GM18907 (cell line): Measurements from ENCODE around the gene RAX.
"Not testable (repeated sequence)": the region's sequence is repeated elsewhere in the genome, so short reads cannot be mapped to it uniquely, and the experiment has no call there.

Experiments used
- ATAC-seq: cut with Tn5 transposase; IDR thresholded peaks from one replicate; pipeline ENCODE4 v1.9.1; 2021; ENCODE audit warnings: mild to moderate bottlenecking, moderate library complexity; ENCODE audit not compliant: unreplicated experiment

Gene RAX

DNA sequence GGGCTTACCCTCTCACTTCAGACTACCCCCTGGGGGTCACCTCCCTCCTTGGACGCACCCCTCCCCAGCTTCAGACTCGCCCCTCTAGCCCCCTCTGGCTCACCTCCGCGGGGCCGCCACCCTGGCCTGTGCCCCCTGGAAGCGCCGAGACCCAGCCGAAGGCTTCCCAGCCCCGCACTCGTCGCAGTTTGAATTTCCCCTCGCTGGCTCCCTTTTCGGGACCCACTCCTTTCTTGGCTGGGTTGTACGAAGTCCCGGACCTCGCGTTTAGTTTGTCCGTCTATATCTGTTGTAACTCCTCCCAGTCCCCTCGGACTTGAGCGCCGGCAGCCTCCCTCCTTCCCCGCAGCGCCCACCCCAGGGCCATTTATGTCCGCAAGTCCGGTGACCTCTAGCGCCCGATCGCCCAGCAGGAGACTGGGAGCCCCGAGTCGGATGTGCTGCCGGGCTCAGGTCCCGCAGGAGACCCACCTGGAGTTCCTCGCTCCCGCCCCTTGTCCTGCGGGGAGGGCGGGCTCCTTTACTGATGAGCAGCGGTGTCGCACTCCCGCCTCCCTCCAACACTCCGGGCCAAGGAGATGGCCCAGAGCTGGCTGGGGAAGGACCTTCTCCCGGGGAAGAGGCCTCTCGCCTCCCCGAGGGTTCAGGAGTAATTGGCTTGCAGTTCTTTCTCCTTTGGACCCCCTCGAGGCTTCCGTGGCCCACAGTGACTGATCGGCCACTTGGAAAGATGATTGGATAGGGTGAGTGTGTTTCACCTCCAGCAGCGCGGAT lies 692 bp upstream of the RAX start:
- no peak for ATAC-seq

DNA sequence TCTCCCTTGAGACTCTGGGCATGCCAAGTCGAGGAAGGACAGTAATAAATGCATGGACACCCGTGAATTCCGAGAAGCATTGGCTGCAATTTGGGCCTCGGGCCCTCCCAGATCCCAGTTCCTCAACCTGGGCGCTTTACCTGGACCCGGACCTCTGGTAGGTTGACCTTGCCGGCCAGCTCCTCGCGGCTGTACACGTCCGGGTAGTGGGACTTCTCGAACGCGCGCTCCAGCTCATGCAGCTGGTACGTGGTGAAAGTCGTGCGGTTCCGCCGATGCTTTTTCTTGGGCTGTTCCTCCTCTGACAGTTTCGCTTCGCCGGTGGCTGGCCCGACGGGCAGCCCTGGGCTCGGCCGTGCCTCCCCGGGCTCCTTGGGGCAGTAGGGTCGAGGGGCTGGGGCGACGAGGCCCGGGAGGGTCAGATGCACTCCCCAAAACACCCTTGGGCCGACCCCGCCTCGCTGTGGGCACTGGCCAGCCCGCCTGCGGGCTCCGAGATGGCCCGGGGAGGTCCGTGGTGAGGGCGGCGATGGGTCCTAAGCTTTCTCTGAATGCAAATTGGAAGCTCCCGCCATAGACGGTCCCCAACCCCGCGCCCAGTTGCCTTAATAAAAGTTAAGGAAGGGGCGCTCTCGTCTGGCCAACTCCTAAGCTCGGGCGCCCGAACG lies 899 bp downstream of the RAX start:
- ATAC-seq: peak; percentile 13

DNA sequence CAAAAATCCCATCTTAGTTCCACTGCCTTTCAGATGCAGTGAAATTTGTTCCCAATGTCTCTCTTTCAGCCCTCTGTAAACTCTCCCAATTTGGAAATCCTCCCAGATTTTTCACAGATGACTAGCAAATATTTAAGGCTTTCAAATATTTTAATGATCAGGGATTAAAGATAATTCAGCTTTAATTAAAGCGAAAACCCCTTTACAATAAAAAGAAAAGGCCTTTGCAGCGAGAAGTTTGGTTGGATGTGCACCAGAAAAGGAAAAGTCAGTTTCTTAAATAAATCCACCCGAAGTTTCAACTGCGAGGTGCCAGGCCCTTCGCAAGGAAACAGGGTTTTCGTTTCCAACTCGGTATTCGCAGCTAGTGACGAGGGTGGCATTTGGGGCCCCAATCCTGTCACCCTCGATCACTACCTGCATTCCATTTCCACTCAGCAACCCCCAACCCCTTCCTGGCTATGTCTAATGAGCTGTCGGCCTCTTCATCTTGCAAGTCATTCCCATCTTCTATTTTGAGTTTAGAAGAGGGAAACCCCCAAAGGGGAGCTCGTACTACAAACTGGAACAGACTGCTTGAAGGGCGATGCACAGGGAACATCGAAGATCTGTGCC lies 1.5 kb downstream of the RAX start:
- ATAC-seq: no peak

DNA sequence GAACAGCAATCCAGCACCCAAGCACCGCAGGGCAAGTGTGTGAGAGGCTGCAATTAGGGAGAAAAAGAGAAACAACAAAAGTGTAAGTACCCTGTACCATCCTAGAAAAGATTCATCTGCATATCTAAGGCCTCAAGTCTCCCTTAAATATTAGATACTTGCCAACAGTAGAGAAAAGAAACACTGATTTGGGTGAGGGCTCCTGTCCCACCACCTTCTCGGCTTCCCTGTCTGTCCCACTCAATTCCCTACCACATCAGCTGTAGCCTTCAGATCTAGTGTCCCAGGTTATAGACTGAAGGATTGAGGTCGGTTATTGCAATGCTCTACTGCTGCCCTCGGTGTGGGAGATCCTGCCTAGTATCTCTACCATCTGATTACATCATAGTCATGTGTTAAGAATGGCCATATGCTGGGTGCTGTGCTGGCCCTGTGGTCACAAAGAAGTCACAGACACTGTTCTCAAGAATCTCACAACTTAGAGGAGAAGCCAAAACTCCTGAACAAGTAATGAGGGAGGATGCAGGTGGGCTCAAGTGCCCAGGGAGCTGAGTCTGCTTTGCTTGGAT lies 2.5 kb downstream of the RAX start:
- ATAC-seq: no peak

DNA sequence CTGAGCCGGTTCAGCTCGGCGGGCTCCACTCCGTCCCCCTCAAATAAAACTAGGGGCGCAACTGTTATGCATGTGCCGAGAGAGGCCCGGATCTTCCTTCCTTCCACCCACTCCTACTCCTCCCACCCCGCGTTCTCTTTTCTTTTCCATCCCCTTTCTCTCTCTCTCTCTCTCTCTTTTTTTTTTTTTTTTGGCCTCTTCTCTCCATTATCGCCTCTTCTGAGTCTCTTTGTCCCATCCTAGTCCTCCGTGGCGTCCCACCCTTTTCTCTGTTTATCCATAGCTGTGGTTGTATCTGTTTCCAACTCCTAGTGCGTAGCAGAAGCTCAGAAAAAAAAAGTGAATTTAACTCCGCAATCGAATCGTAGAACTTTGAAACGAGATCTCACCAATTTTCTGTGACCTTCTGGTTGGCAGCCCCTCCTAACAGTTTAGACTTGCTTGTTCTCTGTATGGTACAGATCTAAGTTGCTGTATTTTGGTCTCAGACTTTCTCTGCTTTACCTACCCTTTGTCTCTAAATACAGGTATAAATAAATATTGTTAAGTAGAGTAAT lies 3.6 kb downstream of the RAX start:
- no peak for ATAC-seq

DNA sequence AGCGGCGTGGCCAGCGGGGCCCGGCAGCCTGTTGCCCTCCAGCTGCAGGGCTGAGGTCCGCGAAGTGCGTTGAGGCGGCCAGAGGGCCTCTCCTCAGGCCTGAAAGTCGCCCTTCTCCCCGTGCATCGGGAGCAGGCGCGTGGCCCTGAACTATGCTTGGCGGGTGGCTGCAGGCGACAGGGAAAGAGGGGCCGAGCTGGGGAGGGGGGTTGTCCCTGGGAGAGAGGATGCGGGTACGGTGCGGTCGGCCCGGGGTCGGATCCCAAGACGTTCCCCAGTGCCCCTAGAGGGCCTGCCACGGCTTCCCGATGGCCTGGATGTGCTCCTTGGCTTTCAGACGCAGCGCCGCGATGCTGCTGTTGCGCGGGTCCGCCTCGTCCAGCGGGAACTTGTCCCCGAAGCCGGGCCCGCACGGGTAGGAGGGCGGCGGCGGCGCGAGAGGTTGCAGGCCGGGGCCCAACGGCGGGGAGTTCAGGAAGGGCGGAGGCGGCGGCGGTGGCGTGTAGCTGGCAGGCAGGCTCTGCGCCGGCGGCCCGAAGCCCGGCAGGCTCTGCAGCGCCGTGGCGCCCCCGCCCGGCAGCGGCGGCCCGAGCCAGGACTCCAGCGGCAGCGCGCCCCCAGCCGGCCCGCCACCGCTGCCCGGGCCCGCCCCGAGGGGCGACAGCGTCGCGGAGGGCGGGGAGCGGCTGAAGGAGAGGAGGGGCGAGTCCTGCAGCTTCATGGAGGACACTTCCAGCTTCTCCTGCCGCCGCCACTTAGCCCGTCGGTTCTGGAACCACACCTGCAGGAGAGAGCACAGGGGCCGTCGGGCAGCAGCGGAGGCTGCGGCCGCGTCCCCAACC lies 4.3 kb downstream of the RAX start:
- peak; percentile 34 for ATAC-seq

DNA sequence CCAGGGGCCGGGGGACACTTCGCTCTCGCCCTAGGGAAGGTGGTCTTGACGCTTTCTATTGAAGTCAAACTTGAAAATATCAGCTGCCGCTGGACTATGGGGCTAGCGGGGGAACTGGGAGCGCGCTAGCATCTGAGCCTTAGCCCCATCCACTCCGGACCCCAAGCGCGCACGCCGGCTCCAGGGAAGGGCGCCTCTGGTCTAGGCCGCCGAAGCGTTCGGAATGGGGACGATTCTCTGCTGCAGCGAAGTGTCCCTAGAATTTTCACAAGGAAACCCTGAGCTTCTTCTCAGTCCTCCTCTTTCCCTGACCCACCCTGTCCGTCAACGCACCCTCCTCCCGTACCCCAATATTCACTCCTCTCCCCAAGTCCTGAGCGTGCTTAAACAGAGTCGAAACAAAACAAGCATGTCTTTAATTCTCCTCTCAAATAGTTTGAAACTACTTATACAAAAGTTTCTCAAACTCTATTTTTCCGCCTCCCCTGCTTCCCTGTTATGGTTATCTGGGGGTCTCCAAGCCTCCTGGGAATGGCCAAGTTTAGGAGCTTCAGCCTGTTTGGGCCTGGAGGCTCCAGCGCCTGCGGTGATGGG lies 5.0 kb downstream of the RAX start:
- no peak for ATAC-seq

DNA sequence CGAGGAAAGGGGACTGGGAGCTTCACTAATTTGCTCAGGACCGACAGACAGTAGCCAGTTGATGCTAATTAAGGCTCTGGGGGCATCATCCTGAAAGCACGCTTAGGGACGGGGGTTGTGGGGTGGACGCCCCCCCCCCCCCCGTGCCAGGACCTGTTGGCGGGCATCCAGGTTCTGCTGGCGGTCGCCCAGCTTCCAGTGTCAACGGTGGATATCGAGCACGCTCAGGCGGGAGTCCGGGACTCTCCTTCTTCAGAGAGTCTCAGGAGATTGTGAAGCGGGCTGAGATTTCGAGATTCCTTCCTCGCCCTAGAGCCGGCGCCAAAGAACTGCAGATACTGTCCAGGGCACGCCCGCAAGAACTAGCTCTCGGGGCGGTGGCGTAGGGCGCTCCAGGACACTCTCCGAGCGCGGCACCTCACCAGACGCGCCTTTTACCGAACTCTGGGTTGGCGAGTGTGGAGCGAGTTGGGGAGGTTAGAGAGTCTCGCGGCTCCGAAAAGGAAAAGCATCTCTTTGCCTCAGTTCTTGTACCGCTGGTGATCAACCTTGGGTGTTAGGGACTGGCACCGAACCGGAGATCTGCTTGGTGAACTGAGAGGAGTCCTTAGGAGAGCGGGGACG lies 5.6 kb downstream of the RAX start:
- no peak for ATAC-seq

DNA sequence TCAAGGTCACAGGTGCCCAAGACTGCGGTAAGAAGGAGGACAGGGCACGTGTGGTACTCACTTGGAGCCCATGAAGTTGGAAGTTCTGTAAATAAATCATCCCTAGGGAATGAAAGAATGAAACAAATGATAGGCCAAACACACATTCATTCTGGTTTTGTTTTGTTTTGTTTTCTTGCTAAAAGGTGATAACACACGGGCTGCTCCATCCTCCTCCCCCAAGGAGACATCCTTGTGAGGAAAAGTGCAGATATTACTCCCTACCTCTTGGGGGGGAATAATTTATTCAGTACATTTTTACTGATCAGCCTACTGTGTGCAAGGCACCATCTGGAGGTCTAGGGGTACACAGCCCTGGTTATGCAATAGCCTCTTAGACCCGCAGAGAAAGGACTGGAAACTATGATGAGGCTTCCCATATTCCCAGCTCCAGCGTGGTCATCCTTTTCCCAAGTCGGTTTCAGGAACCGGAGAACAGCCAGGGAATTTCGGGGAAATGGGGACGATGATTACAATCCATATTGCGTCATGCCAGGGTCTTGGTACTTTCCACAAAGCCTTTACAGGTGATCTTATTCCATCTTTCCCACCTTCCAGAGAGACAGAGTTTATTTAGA lies 6.3 kb downstream of the RAX start:
- no peak for ATAC-seq

DNA sequence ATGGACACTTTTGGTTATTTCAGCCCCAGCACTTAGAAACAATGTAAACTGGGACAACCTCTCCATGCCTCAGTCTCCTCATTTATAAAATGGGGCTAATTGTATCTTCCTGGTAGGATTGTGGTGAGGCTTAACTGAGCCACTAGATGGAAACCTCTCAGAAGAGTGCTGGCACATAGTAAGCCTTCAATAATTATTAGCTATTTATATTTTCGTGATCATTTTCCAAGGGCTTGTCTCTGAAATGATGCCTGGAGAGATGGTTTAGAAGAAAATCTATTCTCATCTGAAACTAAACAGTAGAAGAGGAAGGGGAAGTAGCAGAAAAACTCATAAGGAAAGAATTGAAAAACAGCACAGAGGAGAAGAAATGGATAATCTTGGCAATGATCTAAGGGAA lies 6.8 kb downstream of the RAX start:
- ATAC-seq: no peak

DNA sequence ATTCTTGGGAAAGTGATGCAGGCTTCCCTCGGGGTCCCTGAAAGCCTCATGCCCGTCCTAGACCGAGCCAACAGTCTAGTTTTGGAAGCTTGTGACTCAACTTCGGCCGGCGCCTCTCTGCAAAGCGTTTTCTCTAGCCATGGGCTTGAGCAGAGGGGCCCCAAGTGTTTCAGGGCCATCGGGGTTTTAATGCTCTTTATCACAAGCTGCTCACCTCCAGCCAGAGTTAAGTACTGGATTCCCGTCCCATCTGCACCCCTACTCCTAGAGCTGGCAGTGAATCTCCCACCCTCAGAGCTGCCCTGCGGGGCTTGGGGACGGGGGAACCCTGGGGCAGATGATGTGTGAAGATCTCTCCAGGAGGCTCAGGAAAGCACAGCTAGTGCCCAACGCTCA lies 7.3 kb downstream of the RAX start:
- ATAC-seq: no peak

DNA sequence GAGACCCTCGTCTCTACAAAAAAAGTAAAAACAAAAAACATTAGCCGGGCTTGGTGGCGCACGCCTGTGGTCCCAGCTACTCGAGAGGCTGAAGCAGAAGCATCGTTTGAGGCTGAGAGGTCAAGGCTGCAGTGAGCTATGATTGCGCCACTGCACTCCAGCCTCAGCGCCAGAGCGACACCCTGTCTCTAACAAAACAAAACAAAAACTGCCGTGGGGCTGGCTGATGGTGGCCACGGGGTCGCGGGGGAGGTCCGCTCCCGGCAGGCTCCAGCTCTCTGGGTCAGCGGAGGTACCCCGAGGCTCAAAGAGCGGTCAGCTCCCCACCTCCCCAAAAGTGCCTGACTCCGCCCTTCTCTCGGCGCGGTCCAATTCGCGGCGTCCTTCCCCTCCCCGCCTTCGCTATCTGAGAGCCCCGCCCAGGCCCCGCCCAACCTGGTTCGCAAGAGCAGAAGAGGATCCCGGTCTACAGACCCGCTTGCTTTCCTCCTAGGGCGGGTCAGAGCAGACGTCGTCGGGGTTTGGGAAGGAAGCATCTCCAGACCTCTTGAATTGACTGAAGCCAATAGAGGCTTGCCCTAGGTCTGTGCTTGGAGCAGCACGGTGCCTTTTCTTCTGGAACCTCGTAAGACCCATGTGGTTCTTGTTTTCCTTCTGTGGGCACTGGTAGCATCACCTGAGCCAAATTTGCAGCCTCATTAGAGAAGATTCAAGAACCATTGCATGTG lies 7.8 kb downstream of the RAX start:
- peak; percentile 57 for ATAC-seq

DNA sequence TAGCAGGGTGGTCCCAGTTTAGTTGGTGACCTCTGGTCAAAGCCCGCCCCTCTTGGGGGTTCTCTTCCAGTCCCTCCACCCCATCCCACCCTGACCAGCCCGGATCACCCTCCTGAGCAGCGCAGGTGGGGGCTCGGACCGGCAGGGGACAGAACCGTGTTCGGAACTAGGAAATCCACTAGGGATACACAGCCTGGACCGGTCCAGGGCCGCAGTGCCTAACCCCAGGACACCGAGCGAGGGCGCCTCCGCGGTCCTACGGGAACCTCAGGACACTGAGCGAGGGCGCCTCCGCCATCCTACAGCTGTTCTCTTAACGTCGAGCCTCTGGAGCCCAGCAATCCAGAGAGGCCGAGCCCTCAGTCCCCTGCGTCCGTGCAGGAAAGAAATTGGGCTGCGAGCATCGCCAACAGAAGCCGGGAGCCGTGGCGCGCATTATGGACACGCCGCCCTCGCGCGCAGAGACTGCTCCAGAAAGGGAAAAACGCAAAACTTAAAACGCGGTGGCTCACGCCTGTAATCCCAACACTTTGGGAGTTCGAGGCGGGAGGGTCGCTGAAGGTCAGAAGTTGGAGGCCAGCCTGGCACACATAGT lies 8.5 kb downstream of the RAX start:
- no peak for ATAC-seq

DNA sequence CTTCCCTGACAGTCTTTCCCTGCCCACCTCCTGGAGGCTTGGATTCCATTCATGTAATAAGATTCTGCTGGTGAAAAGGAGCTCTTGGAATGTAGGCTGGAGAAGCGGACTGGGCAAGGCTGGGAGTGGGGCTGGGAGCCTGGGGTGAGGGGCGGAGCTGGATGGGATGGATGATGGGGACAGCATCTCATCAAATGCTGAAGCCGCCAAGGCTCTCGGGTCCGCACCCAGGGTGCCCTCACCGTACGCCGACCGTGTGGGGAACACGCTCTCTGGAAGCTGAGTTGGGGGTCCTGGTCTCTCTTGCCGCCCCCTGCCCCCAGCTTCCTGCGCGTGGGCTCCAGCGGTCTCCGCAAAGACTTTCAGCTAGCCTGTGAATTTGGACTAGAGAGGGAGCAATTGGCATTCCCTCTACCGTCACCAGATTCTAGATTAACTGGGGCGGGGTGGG lies 9.1 kb downstream of the RAX start:
- no peak for ATAC-seq

DNA sequence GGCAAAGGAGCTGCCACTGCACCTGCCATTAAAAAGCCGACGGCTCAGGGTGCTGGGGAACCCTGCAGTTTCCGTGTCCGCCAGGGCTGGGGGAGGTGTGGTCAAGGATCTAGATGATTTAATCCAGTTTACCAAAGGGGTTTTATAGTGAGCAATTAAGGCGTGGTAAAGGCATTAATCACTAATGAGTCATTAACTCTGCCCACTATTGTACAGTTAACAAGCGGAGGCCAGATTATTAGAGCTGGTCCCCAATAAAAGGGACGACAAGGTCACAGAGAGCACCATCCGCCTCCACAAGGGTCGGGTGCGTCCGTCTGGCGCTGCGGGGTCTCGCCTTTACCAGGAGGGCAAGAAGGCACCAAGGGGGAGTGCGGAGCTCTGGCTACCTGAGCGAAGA lies 9.6 kb downstream of the RAX start:
- no peak for ATAC-seq

DNA sequence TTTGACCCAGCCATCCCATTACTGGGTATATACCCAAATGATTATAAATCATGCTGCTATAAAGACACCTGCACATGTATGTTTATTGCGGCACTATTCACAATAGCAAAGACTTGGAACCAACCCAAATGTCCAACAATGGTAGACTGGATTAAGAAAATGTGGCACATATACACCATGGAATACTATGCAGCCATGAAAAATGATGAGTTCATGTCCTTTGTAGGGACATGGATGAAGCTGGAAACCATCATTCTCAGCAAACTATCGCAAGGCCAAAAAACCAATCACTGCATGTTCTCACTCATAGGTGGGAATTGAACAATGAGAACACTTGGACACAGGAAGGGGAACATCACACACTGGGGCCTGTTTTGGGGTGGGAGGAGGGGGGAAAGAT lies 11.0 kb downstream of the RAX start:
- not testable (repeated sequence) for ATAC-seq

DNA sequence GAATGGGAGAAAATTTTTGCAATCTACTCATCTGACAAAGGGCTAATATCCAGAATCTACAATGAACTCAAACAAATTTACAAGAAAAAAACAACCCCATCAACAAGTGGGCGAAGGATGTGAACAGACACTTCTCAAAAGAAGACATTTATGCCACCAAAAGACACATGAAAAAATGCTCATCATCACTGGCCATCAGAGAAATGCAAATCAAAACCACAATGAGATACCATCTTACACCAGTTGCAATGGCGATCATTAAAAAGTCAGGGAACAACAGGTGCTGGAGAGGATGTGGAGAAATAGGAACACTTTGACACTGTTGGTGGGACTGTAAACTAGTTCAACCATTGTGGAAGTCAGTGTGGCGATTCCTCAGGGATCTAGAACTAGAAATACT lies 11.4 kb downstream of the RAX start:
- not testable (repeated sequence) for ATAC-seq

DNA sequence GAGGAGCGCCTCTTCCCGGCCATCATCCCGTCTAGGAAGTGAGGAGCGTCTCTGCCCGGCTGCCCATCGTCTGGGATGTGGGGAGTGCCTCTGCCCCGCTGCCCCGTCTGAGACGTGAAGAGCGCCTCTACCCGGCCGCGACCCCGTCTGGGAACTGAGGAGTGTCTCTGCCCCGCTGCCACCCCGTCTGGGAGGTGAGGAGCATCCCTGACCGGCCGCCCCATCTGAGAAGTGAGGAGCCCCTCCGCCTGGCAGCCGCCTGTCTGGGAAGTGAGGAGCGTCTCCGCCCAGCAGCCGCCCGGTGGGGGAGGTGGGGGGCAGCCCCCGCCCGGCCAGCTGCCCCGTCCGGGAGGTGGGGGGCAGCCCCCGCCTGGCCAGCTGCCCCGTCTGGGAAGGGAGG lies 17.8 kb downstream of the RAX start:
- ATAC-seq: not testable (repeated sequence)
